HG02840 (cell line): ENCODE measurements around the gene BRIX1.
"Not testable (repeated sequence)": the region's sequence is repeated elsewhere in the genome, so short reads cannot be mapped to it uniquely, and the experiment has no call there.

Source experiments
- ATAC-seq: cut with Tn5 transposase; IDR thresholded peaks from one replicate; pipeline ENCODE4 v1.9.1; 2021; ENCODE audit warnings: mild to moderate bottlenecking, moderate library complexity, moderate number of reproducible peaks; ENCODE audit not compliant: unreplicated experiment, low FRiP score

Gene BRIX1

GRCh38 chr5:34957857-34958690 is 42.6 kb downstream of the BRIX1 start:
- ATAC-seq: no peak

DNA sequence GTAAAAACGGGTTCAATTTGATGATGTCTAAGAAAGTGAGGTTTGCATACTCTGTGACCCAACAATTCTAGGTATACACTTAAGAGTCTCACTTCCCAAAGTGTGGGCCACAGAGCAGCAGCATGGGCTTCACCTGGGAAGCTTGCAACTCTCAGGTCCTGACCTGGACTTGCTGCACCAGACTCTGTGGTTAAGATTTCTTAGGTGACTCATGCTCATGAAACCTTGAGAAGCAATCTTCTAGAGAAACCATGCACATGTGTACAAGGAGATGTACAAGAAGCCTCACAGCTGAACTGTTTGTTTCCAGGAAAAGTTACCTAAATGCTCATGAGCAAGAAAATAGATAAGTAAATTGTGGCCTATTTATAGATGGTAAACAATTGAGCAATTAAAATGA is 43.8 kb downstream of the BRIX1 start:
- ATAC-seq: peak; percentile 83

- no peak for ATAC-seq
Measured at GRCh38 chr5:34967540-34967939, 52.0 kb downstream of the BRIX1 start.

DNA sequence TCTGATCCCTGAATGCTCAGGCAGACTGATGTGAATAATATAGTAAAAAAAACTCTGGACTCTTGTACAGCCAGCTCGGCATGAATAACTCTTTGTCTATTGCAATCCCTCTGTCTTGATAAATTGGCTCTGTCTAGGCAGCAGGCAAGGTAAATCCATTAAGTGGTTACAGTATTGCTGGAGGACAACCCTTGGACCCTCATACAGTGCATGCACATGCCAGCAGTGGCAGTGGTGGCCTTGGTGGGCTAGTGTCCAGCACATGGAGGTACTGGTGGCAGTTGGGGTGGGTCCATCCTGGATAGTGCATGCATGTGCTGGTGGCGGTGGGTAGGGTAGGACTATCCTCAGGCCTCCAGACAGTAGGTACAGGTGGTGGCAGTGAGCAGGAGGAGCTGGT is 52.7 kb downstream of the BRIX1 start:
- no peak for ATAC-seq

DNA sequence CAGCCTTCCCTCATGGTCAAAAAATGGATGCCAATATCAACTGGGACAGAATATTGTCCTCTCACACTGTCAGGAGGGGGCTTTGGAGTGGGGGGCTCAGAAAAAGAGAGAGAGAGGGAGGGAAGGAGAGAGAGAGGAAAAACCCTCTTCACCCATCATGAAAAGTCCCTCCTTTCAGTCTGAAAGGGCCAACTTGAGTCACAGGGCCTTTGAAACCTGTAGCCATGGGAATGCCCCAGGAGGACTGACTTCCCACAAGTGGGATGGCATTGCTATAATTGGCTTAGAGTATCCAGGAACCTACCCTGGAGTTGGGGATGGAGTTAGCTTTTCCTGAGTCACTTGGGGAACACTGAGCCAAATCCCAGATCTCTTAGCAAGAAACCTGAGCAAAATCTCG is 55.0 kb downstream of the BRIX1 start:
- ATAC-seq: no peak

DNA sequence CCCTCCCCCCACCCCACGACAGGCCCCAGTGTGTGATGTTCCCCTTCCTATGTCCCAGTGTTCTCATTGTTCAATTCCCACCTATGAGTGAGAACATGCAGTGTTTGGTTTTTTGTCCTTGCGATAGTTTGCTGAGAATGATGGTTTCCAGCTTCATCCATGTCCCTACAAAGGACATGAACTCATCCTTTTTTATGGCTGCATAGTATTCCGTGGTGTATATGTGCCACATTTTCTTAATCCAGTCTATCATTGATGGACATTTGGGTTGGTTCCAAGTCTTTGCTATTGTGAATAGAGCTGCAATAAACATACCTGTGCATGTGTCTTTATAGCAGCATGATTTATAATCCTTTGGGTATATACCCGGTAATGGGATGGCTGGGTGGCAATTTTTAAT is 56.1 kb downstream of the BRIX1 start:
- ATAC-seq: not testable (repeated sequence)
